Measurements from ENCODE around the gene LITAF. TPM values are rescaled to one million over a fixed set of nuclear protein-coding genes. Genes with fewer than 3 reads are reported as not detected.

Gene LITAF
- total RNA-seq, 1 experiment from 2014 or later: 84.2 TPM

DNA sequence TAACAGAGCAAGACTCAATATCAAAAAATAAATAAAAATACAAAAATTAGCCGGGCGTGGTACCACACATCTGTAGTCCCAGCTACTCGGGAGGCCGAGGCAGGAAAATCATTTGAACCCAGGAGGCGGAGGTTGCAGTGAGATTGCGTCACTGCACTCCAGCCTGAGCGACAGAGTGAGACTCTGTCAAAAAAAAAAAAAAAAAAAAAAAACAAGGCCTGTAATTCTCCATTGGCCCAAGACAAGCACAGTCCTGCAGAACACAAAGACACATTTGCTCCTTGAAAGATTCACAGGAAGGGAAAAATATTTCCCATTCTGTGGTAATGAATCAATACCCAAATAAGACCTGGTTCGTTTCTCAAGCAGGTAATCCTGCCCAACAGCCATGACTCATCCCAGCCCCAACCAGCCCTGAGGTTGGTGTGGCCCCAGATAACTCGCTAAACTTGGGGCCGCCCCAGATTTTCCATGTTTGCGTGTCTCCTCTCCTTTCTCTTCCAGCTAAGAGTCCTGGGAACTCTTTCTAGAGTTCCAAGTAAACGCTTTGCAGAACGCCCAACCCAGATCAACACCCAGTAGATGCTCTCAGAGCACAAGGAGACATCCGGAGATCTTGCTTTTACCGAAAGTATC lies 41.2 kb upstream of the LITAF start:
- no TSS peak for BruUV-seq (replicated peaks)
- ATAC-seq (peak; percentile 72), DNase-seq (ENCODE audit: low read depth, low spot score) (peak; percentile 63)
- H2AFZ ChIP-seq (ENCODE audit: low read depth, low read length, poor library complexity, severe bottlenecking): peak overlapping the region; percentile 91
- H3K79me2 ChIP-seq (ENCODE audit: insufficient read depth, low read length): no peaks in the 10 kb centered on the region
- intact Hi-C loops (cut with micrococcal nuclease): no loop called here
- H3K27ac ChIP-seq (ENCODE audit: low read depth, low read length): peak overlapping the region; percentile 34
- ChIA-PET POLR2A (interaction anchor here (0.8 to 1.2 kb wide), 3 partner anchors 8 to 115 kb away, joined by 3 to 5 read pairs (median 4); partner anchors contain the start of gene TXNDC11), RAD21 (ENCODE audit: low non-redundant PET in 1 of 2, low total read pairs in 2 of 2, uncharacterized antibody in 2 of 2, unreplicated experiment in 2 of 2) (interaction anchor here in 1 of 2 experiments (0.6 kb wide), 1 partner anchor 132 kb away, joined by 3 read pairs; no protein-coding TSS in a partner anchor), CTCF (interaction anchor here (1.2 kb wide), 1 partner anchor 15 kb away, joined by 4 read pairs; no protein-coding TSS in a partner anchor)
- no peaks in the 10 kb centered on the region for H3K9me2 ChIP-seq (ENCODE audit: insufficient read depth)
- TF ChIP-seq CEBPB (IDR thresholded peaks at IDR 0.05; ENCODE audit: low read depth): peak; percentile 87
- peak; percentile 82 for TF ChIP-seq JUND (IDR thresholded peaks at IDR 0.05)
- no peak for TF ChIP-seq YY1 (IDR thresholded peaks at IDR 0.05; ENCODE audit: extremely low read depth, insufficient replicate concordance, low read depth, low read length)
- no peak for TF ChIP-seq RAD21 (IDR thresholded peaks at IDR 0.05; ENCODE audit: low read depth)
- no peak for TF ChIP-seq POLR2A (IDR thresholded peaks at IDR 0.05; ENCODE audit: borderline replicate concordance, extremely low read depth, insufficient read depth, insufficient read length)
- TF ChIP-seq, protein P1, sequence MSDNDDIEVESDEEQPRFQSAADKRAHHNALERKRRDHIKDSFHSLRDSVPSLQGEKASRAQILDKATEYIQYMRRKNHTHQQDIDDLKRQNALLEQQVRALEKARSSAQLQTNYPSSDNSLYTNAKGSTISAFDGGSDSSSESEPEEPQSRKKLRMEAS (IDR thresholded peaks at IDR 0.05): no peak; the same call in 1 of the 2 replicates
- TF ChIP-seq POLR2AphosphoS5 (IDR thresholded peaks at IDR 0.05; ENCODE audit: low read depth, low read length): peak; percentile 54; the same call in 1 of the 2 replicates
- TF ChIP-seq SRF (IDR thresholded peaks at IDR 0.05; ENCODE audit: low read depth): peak; percentile 95
- TF ChIP-seq FOSL1 (IDR thresholded peaks at IDR 0.05; ENCODE audit: low read depth): peak; percentile 85
- no peak for TF ChIP-seq ZNF274 (IDR thresholded peaks at IDR 0.05; ENCODE audit: low read depth, low read length)
- TF ChIP-seq, protein P2, sequence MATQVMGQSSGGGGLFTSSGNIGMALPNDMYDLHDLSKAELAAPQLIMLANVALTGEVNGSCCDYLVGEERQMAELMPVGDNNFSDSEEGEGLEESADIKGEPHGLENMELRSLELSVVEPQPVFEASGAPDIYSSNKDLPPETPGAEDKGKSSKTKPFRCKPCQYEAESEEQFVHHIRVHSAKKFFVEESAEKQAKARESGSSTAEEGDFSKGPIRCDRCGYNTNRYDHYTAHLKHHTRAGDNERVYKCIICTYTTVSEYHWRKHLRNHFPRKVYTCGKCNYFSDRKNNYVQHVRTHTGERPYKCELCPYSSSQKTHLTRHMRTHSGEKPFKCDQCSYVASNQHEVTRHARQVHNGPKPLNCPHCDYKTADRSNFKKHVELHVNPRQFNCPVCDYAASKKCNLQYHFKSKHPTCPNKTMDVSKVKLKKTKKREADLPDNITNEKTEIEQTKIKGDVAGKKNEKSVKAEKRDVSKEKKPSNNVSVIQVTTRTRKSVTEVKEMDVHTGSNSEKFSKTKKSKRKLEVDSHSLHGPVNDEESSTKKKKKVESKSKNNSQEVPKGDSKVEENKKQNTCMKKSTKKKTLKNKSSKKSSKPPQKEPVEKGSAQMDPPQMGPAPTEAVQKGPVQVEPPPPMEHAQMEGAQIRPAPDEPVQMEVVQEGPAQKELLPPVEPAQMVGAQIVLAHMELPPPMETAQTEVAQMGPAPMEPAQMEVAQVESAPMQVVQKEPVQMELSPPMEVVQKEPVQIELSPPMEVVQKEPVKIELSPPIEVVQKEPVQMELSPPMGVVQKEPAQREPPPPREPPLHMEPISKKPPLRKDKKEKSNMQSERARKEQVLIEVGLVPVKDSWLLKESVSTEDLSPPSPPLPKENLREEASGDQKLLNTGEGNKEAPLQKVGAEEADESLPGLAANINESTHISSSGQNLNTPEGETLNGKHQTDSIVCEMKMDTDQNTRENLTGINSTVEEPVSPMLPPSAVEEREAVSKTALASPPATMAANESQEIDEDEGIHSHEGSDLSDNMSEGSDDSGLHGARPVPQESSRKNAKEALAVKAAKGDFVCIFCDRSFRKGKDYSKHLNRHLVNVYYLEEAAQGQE (IDR thresholded peaks at IDR 0.05; ENCODE audit: low read depth): no peak
- TF ChIP-seq, protein P3, sequence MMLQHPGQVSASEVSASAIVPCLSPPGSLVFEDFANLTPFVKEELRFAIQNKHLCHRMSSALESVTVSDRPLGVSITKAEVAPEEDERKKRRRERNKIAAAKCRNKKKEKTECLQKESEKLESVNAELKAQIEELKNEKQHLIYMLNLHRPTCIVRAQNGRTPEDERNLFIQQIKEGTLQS (IDR thresholded peaks at IDR 0.05): no peak
- TF ChIP-seq ELF1 (IDR thresholded peaks at IDR 0.05; ENCODE audit: borderline replicate concordance, low read depth): no peak
- TF ChIP-seq TCF7L2 (IDR thresholded peaks at IDR 0.05; ENCODE audit: borderline replicate concordance, extremely low read depth, insufficient read depth, insufficient read length): no peak
- TF ChIP-seq SP1 (IDR thresholded peaks at IDR 0.05; ENCODE audit: low read depth): peak; percentile 85
- no peaks in the 10 kb centered on the region for H4K20me1 ChIP-seq (ENCODE audit: insufficient read depth)
- H3K9ac ChIP-seq (ENCODE audit: low read length): no peak overlapping the region; the same call in 1 of the 2 replicates
- peak overlapping the region in 1 of 2 experiments; percentile 27; a peak in 1 of 4 replicates for H3K4me3 ChIP-seq (replicated peaks in 1 of 2; ENCODE audit: low read depth in 1 of 2, low read length in 2 of 2)
- no peaks in the 10 kb centered on the region for H3K36me3 ChIP-seq (ENCODE audit: control insufficient read depth in 1 of 2, insufficient read depth in 2 of 2, low read length in 2 of 2)
- H3K4me2 ChIP-seq (ENCODE audit: low read length): peak overlapping the region; percentile 68
- H3K4me1 ChIP-seq (ENCODE audit: control insufficient read depth in 1 of 2, insufficient read depth in 2 of 2, low read length in 2 of 2): peaks cover 25 to 50% of the 10 kb centered on the region in 2 experiments
- H3K9me3 ChIP-seq (ENCODE audit: control insufficient read depth in 1 of 2, insufficient read depth in 1 of 2, low read depth in 1 of 2, low read length in 2 of 2): no peaks in the 10 kb centered on the region
- no peaks in the 10 kb centered on the region for H3K27me3 ChIP-seq (ENCODE audit: insufficient read depth, low read length)

All from HCT116 (cell line).